Vagina (tissue), 2 donors: ENCODE measurements around the gene MARK1. TPM values are rescaled to one million over a fixed set of nuclear protein-coding genes. Genes with fewer than 3 reads are reported as not detected.
A peak's percentile ranks its signal among the peaks of the same experiment; 100 is the strongest.

Source experiments
- DNase-seq, 2 donors: peaks; one replicate each; pipeline ENCODE4 v3.0.0-alpha.2; 2017; ENCODE audit errors: extremely low spot score in 2 of 2
- H3K27ac ChIP-seq: fragments of 200-600 bp; sonication (generic); one replicate; pipeline ENCODE4 v1.5.1; 2019
- H3K27me3 ChIP-seq: fragments of 200-600 bp; sonication (generic); one replicate; pipeline ENCODE4 v1.5.1; 2019
- H3K36me3 ChIP-seq, 2 donors: fragments of 200-600 bp; sonication (generic); one replicate each; pipeline ENCODE4 v1.5.1; 2017 to 2019
- H3K4me1 ChIP-seq: fragments of 200-600 bp; sonication (generic); one replicate; pipeline ENCODE4 v1.5.1; 2019
- H3K4me3 ChIP-seq, 2 donors: fragments of 200-600 bp; sonication (generic); 1 replicate in 1 of 2; 2 replicates in 1 of 2; pipeline ENCODE4 v1.5.1; 2016 to 2019
- H3K9me3 ChIP-seq: fragments of 200-600 bp; sonication (generic); one replicate; pipeline ENCODE4 v1.5.1; 2019
- CTCF ChIP-seq, 3 experiments: fragments of 450-650 bp in 2 of 3; fragments of 200-600 bp in 1 of 3; sonication (generic) in 1 of 3; IDR thresholded peaks; one replicate each; pipeline ENCODE4 v1.5.1; 2017 to 2019; ENCODE audit warnings: antibody characterized with exemption in 3 of 3, mild to moderate bottlenecking in 2 of 3, moderate library complexity in 2 of 3
- POLR2A ChIP-seq, 2 donors: fragments of 450-650 bp; IDR thresholded peaks; one replicate each; pipeline ENCODE4 v1.6.1; 2017; ENCODE audit warnings: antibody characterized with exemption in 2 of 2, mild to moderate bottlenecking in 2 of 2, moderate library complexity in 2 of 2
- POLR2AphosphoS5 ChIP-seq, 2 donors: sonication (generic); formaldehyde crosslinking; IDR thresholded peaks; one replicate each; pipeline ENCODE4 v1.9.0; 2017; ENCODE audit warnings: antibody characterized with exemption in 2 of 2, mild to moderate bottlenecking in 2 of 2, low read depth in 1 of 2; ENCODE audit not compliant: insufficient read depth in 1 of 2
- intact Hi-C: fragments of 100-400 bp; cut with DNase I; formaldehyde crosslinking; loops from one replicate; pipeline ENCODE4 v1.15.1; 2023
- total RNA-seq: library from RNA; depleted of rRNA; stranded (reverse); fragments of >200 nt; gene quantifications from one replicate; pipeline ENCODE4 v1.2.3, GENCODE V29; 2016

The MARK1 gene
- total RNA-seq, 1 donor from 2014 or later = 13.0 TPM

- H3K9me3 ChIP-seq = no peaks in the 10 kb centered on the region
- TF ChIP-seq POLR2A (IDR thresholded peaks at IDR 0.05) (no peak), CTCF (IDR thresholded peaks at IDR 0.05) (no peak), POLR2AphosphoS5 (IDR thresholded peaks at IDR 0.05; ENCODE audit: insufficient read depth in 1 of 2, low read depth in 1 of 2) (no peak)
- intact Hi-C loops = no loop called here
- DNase-seq = no peak
- H3K36me3 ChIP-seq = no peaks in the 10 kb centered on the region
- H3K27ac ChIP-seq = no peak overlapping the region
- H3K4me1 ChIP-seq = no peaks in the 10 kb centered on the region
- no peak overlapping the region for H3K4me3 ChIP-seq
- no peaks in the 10 kb centered on the region for H3K27me3 ChIP-seq
These were observed 157.9 kb downstream of the MARK1 start for GRCh38 chr1:220685879-220686278.

DNA sequence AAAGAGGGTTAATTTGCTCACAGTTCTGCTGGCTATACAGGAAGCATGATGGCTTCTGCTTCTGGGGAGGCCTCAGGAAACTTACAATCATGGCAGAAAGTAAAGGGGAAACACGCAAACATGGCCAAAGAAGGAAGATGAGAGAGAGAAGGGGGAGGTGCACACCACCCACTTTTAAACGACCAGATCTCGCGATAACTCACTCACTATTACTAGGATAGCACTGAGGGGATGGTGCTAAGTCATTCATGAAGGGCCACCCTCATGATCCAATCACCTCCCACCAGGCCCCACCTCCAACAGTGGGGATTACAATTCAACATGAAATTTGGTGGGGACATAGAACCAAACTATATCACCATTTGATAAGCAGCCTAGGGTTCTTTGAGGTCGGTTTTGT lies 159.9 kb downstream of the MARK1 start:
- H3K9me3 ChIP-seq = no peaks in the 10 kb centered on the region
- no peaks in the 10 kb centered on the region for H3K4me1 ChIP-seq
- no peak overlapping the region for H3K27ac ChIP-seq
- DNase-seq = no peak
- no peak overlapping the region for H3K4me3 ChIP-seq
- intact Hi-C loops = no loop called here
- no peaks in the 10 kb centered on the region for H3K36me3 ChIP-seq
- no peaks in the 10 kb centered on the region for H3K27me3 ChIP-seq
- TF ChIP-seq POLR2AphosphoS5 (IDR thresholded peaks at IDR 0.05; ENCODE audit: insufficient read depth in 1 of 2, low read depth in 1 of 2) (no peak), CTCF (IDR thresholded peaks at IDR 0.05) (no peak), POLR2A (IDR thresholded peaks at IDR 0.05) (no peak)

DNA sequence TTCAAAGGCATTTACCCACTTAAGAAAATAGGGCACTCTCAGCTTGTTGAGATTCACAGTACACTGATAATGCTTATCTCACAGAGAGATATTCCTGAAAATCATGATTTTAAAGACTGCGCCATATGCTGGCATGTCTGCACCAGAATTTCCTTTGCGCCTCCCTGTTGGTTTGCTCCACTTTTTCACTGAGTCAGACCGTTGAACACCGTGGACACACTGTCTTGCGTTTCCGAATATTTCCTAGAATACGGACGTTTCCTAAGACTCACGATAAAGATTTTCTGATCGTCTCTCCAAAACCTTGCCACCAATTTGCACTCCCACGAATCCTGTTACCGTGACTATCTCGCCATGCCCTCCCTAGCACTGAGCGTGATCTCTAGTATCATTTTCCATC lies 161.7 kb downstream of the MARK1 start:
- Histone ChIP-seq H3K4me3 (peak overlapping the region; percentile 65 to 71), H3K36me3 (no peaks in the 10 kb centered on the region), H3K9me3 (no peaks in the 10 kb centered on the region), H3K27ac (no peak overlapping the region), H3K27me3 (no peaks in the 10 kb centered on the region), H3K4me1 (no peaks in the 10 kb centered on the region)
- intact Hi-C loops = loop anchor here (5.0 kb wide), 1 partner anchor 43 kb away; no protein-coding TSS in a partner anchor
- no peak for DNase-seq
- TF ChIP-seq CTCF (IDR thresholded peaks at IDR 0.05) (no peak), POLR2AphosphoS5 (IDR thresholded peaks at IDR 0.05; ENCODE audit: insufficient read depth in 1 of 2, low read depth in 1 of 2) (no peak), POLR2A (IDR thresholded peaks at IDR 0.05) (no peak)

GRCh38 chr1:220690140-220691052 lies 162.5 kb downstream of the MARK1 start, which contains the start of gene C1orf115:
Gene C1orf115, plus strand, starts transcription at chr1:220690363. Its CDS starts 40 bp downstream, at chr1:220690403.
- Histone ChIP-seq H3K4me3 (peak within 1 kb of the TSS; percentile 65 to 71), H3K27me3 (no peaks in the 10 kb centered on the region), H3K9me3 (no peaks in the 10 kb centered on the region), H3K4me1 (no peaks in the 10 kb centered on the region), H3K36me3 (no peaks in the 10 kb centered on the region), H3K27ac (peak within 1 kb of the TSS; percentile 65)
- DNase-seq = no peak
- TF ChIP-seq POLR2AphosphoS5 (IDR thresholded peaks at IDR 0.05; ENCODE audit: insufficient read depth in 1 of 2, low read depth in 1 of 2) = peak; percentile 29 to 59
- TF ChIP-seq CTCF (IDR thresholded peaks at IDR 0.05) = peak; percentile 78 to 92 (median 84)
- TF ChIP-seq POLR2A (IDR thresholded peaks at IDR 0.05) = no peak
- intact Hi-C loops = loop anchor here (5.0 kb wide), 1 partner anchor 42 kb away; no protein-coding TSS in a partner anchor
